HL-60 (cell line): Measurements from ENCODE around the gene NAALADL2.

Source experiments
- CTCF ChIP-seq: IDR thresholded peaks from one replicate; pipeline ENCODE4 v1.5.1; 2011; ENCODE audit warnings: low read length, control low read depth, inconsistent platforms; ENCODE audit not compliant: insufficient read depth
- GABPA ChIP-seq: IDR thresholded peaks from 2 replicates; pipeline ENCODE4 v1.6.1; 2012; ENCODE audit warnings: low read depth
- POLR2AphosphoS5 ChIP-seq: IDR thresholded peaks from 2 replicates; pipeline ENCODE4 v1.6.1; 2012; ENCODE audit warnings: low read depth
- REST ChIP-seq: IDR thresholded peaks from 2 replicates; pipeline ENCODE4 v1.6.1; 2012; ENCODE audit warnings: low read depth; ENCODE audit not compliant: insufficient replicate concordance
- SPI1 ChIP-seq: IDR thresholded peaks from 2 replicates; pipeline ENCODE4 v1.6.1; 2012; ENCODE audit warnings: low read depth, mild to moderate bottlenecking, borderline replicate concordance

GRCh38 chr3:175511219-175511785, 652.2 kb downstream of the NAALADL2 start:
- TF ChIP-seq CTCF (no peak), POLR2AphosphoS5 (no peak), REST (no peak), GABPA (no peak), SPI1 (no peak)
